Stimulated activated CD4-positive, alpha-beta T cell treated with anti-CD3 and anti-CD28 coated beads, Interleukin-15, amount 100 ng/mL, for 48 hours (primary cell): Measurements from ENCODE around the gene PI4KA.

Source experiments
- DNase-seq, 2 donors: peaks; one replicate each; pipeline ENCODE4 v3.0.0-alpha.2; 2020; ENCODE audit warnings: low read depth in 2 of 2

The PI4KA gene

DNA sequence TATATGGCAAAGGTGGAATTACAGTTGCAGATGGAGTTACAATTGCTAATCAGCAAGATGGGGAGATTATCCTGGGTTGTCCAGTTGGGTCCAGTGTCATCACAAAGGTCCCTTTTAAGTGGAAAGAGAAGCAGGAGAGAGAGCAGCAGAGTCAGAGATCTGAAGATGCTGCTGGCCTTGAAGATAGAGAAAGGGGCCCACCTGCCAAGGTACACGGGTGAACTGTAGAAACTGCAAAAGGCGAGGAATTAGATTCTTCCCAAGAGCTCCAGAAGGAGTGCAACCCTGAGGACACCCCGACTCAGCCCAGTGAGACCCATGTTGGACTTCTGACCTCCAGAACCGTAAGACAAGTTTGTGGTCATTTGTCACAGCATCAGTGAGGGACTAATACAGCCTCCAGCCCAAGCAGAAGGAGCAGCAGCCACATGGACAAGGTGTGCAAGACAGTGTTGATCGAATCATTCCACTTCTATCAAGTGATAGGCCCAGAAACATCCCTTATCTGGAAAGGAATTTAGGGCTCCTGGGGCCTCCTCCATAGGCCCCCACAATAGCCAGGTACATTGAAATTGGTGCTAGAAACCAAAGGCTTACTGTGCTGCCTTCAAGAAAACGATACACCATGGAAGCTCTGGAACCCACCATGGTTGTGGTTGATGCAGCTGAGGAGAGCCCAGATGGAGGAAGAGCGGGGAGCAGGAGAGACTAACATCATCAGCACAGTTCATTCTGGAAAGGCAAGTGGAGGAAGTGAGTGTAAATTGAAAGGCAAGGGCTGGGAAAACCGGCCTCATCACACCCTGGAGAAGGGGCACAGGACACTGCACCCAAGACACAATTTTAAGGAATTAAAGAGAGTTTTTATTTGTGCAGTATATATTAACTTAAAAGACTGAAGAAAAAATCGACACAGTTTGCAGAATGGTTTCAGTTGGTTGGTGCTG is 23.5 kb upstream of the PI4KA start:
- no peak for DNase-seq

DNA sequence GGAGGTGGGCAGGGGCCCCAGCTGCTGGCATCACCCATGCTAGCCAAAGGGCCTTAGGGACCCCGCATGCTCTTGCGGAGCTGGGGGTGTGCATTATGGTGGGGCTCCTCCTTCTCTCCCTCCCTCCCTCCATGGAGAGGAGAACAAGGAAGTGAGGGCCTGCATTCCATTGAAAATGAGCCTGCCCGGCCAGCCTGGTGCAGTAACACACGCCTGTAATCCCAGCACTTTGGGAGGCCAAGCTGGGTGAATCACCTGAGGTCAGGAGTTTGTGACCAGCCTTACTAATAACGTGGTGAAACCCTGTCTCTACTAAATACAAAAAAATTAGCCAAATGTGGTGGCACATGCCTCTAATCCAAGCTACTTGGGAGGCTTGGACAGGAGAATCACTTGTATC is 22.6 kb upstream of the PI4KA start:
- DNase-seq, result no peak

DNA sequence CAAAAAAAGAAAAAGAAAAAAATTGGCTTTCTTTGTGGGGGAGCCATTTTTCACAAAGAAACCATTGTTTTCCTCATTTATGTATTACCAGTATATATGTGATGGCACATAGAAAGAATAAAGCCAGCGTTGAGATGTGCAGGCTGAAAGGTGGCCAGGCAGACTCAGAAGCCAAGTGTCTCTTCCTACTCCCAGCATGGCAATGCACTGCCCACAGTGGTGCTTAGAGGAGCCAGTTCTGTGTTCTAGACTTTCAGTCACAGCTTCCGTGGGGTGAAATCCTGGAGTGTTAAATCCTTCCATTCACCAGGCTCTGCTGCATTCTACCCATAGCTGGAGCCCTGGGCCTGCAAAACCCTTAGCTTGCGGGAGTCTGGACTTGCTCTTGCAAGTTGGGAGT is 19.1 kb upstream of the PI4KA start:
- no peak for DNase-seq

DNA sequence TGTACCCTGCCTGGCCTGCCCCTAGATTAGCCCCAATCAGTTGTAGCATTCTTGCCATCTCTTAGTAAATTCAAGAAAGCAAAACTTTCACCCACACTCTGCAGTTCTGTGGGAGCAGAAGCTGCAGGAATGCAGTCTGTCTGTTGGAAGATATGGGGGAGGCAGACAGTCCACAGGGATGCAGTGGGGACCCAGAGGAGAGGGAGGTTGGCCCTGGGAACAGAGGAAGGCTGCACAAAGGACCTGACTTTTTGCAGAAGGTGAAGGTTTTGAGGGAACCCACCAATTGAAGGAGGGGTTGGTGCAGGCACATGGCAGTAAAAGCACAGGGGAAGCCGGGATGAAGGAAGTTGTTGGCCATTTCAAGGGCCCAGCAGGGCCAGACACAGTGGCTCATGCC is 16.7 kb upstream of the PI4KA start:
- no peak for DNase-seq

DNA sequence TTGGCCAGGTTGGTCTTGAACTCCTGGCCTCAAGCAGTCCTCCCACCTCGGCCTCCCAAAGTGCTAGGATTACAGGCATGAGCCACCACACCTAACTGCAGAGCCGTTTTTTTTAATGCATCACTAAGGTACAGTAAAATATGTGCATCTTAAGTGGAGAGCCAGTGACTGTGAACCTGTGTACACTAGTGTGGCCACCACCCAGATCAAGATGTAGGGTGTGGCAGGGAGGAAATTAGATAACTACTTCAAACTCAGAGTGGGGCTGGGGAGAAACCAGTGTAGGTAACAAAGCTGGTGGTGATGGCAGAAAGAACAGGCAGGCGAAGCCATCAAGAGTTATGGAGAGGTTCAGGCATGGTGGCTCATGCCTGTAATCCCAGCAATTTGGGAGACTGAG is 14.6 kb upstream of the PI4KA start:
- no peak for DNase-seq

DNA sequence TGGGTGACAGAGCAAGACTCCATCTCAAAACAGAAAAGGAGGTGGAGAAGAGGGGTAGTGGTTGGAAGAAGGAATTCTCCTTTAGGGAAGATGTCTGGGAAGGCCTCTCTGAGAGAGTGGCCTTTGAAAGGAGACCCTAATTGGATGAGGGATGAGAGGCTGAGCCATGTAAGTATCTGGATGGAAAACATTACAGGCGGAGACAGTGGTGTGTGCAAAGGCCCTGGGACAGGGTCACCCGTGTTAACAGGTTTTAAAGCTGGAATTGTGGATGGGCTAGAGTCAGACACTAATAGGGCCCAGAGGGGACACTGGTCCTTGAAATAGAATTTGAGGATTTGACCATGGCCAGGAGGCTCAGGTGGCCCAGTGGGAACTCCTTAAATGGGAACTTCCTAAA is 10.6 kb upstream of the PI4KA start:
- DNase-seq, result no peak

DNA sequence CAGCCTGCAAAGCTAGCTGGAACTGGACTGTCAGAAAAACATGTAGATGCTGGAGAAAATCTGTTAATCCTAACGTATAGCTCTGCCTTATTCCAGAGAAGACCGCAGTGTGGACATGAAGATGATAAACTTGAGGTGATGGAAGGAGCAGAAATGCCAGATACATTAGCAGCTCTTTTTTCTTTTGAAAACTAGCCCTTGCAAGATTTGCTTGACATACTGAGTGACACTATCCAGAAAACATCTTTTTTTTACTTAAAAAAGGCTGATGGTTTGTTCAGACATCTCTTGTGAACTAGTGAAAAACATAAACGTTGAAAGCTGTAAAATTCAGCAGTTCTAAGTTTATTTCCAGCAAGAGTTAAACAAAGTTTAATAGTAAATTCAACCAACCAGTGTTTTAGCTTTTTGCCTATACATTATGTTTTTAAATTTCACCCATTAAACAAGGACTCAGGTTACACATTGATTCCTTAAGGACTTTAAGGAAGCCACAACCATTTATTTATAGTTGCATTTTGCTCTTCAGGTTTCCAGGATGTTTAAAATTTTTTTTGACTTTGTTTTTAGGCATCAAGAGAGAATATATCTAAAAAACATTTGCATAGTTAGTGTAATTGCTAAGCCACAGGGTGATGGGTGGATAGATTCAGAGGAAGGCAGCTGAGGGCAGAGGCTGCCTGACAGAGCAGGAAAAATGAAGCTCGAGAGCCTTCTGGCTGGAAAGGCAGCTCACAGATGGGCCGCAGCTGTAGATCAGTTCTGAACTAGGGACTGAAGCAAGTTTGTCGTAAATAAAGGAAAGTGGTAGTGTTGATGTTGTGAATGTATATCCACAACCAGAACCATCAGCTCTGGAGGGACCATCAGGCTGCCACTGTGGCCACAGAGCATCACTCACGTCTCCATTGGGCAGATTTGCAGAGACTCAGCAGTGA is 9.7 kb upstream of the PI4KA start:
- no peak for DNase-seq

DNA sequence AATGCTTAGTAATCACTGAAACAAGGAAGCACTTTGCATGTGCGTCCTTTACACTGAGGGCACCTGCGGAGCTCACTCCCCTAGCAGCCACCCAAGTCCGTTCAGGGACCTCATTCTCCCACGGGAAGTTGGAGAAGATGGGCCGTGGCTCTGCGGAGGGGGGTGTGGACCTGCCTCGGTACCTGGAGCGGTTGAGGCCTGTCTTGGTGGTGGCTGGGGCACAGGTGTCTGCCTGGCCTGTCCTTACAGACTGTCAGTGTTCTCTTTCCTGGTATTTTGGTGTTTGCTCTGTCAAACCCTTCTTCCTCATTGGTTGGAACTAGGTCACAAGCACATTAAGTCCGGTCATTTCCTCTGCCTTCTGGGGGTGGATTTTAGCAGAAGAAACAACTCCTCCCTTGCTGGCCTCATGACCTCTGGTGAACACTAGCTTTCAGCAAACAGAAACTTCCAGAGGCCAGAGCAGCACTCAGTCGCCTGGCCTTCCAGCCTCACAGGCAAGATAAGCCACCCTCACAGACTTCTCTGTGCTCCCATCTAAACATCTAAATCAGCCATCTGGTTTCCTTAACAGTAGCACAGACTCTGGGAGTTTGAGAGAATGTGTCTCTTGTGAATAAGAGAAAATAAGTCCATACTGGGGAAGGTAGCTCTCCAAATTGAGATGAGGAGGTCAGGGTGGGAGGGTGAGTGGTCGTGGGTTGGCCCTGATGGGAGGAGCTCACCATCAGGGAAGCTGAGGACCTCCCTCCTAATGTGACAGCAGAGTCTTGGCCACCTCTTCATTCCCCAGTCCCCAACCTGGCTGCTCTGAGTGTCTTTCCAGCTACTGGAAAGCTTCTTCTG is 8.8 kb upstream of the PI4KA start:
- no peak for DNase-seq

DNA sequence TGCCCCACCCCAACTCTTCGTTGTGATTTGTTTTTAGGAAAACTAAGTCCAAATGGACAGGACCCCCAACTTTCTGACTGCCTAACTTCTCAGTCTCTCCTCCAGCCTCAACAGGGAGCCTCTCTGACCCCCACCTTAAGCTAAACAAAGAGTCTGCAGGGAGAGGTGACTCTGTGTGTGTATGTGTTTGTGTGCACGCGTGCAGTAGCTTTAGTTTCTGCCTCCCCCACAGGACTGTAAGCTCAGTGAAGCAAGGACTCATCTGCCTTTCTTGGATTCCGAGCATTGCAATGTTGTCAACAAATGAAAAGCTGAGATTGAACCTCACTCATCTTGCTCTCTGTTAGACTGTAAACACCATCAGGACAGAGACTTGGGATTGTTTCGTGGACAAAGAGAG is 8.1 kb upstream of the PI4KA start:
- DNase-seq, result no peak

DNA sequence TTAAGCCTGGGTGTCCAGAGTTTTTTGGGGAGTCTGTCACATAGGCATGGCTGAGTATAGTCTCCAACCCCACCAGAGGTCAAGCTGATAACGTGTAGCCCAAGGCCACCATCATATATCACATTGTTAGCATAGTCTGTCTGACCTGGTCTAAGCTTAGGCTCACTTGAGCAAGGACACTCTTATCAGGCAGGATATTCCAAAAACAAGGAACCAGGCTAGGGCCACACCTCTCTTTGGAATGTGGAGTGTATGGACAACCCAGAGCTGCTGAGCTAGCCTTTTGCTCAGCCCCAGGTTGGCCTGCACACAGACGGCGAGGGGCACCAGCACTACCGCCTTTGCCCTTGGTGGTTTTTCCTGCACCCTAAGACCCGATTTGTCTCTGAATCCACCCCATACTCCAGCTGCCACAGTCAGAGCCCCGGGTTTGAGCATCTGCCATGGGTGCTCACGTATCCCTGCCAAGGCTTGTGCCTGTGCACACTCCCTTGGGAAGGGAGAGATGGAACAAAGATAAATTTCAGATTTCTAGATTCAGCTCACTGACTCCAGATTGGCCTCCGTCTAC is 7.3 kb upstream of the PI4KA start:
- DNase-seq, result no peak

DNA sequence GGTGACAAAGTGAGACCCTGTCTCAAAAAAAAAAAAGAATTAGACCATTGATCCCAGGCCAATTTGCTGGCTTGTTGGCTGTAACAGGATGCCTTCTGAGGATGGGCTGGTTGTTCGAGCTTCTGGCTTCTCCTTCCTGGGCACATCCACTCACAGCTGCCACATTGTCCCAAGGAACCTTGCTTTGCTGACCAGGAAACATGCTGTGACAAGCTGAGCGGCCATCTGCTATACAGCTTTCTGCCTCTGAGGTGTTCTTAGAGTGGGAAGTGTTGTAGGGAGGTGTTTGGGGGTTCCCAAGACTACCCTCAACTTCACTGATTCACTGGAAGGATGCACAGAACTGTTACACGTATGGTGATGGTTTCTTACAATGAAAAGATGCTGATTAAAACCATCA is 6.7 kb upstream of the PI4KA start:
- DNase-seq, result no peak

DNA sequence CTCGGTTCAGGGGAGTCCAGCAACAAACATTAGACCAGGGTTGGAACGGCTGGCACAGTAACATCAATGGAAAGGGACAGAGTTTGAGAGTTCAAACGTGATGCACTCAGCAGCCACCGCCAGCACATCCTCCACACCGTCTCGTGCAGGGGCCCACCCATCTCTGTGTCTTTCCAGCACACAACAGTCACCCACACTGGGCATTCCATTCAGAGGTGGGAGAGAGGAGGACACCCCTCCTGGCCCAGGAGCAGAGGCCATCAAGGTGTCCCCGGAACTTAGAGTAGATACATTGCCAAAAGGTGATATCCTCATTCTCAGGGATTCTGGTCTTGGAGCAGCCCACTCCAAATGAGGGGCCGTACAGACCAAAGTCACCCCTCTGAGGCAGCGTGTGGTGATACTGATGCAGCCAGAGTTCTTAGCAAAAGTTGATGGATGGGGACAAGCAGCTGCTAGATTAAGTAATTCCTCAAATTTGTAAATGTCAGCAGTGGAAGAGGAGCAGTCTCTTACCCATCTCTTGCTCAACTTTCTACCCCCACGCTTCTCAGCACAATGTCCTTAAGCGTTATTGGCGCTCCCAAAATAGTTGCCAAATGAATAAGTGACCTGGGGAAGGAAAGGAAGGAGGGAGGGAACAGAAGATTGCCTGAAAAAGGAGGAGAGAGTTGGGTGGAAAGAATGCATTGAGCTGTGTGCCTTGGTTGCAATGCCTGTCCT is 5.7 kb upstream of the PI4KA start:
- DNase-seq, result no peak

DNA sequence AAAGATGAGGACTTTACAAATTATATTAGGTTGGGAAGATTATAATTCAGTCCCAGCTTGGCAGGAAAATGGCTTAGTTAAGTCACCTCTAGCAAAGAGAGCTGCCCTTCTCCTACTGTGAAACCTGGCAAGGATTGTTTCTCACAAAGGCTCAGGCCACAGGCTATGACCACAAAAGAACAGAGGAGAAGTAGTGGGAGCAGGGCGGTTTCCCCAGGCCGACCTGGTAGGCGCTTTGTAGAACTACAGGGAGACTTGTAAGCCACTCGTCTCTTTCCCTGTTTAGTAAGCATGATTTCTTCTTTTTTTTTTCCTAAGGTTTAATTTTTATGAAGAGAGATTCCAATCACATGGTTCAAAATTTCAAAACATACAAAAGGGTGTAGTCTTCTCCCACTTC is 4.8 kb upstream of the PI4KA start:
- no peak for DNase-seq

DNA sequence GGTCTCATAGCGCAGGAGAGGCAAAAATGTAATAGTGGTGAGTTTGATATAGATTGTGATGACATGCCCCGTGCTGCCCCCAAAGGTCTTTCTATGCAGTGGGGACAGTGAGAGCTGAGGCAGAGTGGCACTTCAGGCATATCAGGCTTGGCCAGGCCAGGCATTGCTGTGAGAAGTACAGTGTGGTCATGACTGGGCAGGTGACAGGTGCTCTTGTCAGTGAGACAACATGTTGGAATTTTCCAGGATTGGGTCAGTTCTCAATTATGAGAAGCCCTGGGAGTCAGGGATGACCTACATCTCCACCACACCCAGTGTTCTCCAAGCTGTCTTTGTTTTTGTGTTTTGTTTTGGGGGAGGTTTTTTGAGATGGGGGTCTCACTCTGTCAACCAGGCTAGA is 3.9 kb upstream of the PI4KA start:
- DNase-seq, result no peak

DNA sequence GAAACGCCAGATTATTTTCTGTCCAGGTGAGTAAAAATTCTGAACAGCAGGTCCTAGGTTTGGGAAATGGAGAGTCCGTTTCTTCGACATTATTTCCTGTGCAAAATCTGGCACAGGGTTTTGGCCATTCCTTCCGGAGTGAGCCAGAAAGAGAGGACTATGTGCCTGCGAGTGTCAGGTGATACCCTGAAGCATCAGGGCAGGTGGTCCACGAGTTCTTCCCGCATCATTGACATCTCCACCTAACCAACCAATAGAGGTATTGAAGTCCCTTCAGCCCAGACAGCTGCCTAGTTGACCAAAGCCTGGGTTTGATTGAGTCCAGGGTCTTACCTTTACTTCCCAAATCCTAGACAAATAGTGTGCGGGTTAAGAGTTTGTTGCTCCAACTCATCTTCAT is 1.0 kb upstream of the PI4KA start:
- no peak for DNase-seq

DNA sequence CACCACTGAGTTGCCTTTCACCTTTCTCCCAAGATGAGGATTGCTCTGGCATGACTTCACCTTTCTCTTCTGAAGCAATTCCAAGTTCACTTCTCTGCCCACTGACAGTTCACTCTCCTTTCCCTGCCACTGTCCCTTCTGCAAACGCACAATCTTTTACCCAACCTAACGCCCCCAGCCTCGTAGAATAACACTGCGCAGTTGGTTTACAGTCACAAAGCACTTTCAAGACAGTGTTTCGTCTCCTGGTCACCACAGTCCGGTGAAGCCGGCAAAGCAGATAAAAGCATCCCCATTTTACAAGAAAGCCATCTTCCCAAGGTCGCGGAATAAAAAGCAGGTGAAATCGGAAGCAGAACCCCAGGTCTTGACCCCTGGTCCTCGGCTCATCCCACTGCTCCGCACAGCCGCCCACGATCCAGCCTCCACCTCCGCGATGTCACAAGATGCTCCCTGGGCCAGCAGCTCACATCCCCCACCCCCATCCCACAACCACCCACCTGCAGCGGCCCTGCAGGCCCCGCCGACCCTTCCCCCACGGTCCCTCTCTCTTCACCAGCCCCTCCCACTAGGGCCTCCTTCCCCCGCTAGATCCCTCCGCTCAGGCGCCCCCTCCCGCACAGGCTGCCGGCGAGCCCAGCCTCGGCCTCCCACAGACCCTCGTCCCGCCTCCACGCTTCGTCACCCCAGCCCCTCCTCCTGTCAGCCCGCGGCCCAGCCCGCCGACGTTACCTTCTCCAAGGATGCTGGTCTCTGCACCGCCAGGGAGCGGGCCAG is 585 bp downstream of the PI4KA start:
- peak; percentile 76 to 77 for DNase-seq

DNA sequence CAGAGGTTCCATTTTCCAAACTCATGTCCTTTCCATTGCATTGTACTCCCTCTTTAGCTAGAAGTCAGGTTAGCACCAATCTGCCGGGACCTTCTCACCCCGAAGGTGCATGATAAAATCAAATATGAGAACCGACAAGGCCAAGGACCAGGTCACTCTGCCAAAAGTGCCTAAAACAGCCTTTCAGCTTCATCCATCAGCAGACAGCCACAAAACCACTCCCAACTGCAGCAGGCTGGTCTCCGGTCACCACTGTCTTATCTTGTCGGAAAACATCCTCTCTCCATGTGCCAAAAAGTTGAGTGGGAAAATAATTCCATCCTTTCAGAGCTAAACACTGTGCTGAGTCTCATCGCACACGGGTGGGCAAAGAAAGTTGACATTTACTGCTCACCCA is 1.4 kb downstream of the PI4KA start:
- no peak for DNase-seq

DNA sequence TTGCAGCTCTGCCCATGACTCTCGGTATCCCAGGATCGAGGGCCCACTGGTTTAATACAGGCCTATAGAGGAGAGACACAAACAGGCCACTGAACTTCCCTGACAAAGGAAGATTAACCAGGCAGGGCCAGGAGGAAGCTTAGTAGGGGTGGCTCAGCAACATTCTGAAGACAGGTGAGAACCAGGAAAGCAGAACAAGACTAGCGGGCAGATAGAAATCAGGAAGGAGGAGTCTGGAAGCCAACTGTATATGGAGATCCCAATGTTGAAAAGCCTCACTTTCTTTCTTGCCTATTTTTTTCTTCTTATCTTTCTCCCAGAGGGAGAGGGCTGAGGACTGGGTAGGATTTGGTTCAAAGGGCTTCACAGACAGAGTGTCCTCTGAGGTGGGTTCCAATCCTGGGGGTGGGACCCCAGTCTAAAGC is 5.4 kb downstream of the PI4KA start:
- no peak for DNase-seq

DNA sequence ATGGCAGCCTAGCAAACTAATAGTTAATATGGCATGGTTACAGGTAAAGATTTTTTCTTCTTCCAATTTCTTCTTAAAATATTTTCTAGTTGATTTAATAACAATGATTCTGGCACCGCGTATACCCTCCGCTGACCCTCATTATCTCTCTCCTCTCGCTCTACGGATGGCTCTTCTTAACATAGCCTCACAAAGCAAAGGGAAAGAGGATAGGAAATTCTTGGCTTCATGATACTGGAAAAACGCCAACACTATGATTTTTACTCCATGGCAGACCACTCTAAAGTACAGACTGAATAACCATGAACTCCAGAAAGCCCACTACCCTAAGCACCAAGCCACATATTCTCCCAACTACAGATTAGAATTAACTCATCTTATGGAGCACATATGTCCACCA is 6.1 kb downstream of the PI4KA start:
- no peak for DNase-seq

DNA sequence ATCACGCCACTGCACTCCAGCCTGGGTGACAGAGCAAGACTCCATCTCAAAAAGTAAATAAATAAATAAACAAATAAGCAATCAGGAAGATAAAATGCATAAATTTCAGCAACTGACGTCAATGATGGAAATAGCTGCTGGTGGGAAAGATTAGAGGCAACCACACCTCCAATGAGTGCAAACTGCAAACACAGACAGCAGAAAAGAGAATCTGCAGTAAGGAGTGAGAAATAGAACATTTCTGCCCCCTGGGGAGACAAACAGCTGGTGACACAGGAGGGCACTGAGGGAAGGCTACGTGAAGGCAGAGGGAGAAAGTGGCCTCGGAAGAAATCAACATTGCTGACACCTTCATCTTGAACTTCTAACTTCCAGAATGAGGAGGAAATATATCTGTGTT is 6.5 kb downstream of the PI4KA start:
- no peak for DNase-seq
